AML-193 (cell line): ENCODE data around the gene TH.
A peak's percentile ranks its signal among the peaks of the same experiment; 100 is the strongest.

ENCODE experiments used
- DNase-seq, 2 experiments: peaks; one replicate each; lab custom pipeline; 2025; lab: John Stamatoyannopoulos, UW

Gene TH

DNA sequence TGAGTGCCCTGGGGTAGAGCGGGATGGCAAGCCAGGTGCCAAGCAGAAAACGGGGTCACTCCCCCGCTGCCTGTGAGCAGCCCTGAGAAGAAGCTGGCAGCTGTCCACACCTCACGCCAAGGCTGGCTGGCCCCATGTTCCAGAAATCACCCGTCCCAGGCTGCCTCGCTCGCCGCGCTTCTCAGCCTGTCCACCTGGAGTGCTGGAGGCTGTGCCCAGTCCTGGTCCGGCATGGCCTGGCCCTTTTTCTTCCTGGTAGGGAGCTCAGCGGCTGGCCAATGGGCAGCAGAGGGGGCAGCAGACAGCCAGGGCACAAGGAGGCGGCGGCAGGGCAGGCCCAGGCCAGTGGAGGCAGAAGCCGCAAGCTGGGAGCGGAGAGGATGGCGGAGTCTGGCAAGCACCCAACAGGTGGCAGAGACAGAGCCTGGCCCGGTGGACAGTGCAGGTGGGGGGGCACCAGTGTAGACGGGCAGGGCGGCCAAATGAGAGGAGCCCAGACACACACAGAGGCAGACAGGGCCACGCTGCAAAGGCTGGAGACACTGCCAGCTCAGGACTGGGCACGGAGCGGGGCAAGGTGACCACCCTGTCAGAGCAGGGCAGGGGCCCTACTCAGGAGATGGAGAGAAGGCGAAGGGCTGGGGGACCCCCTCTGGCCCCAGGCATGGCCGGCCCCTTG lies 37.2 kb upstream of the TH start:
- no peak for DNase-seq

DNA sequence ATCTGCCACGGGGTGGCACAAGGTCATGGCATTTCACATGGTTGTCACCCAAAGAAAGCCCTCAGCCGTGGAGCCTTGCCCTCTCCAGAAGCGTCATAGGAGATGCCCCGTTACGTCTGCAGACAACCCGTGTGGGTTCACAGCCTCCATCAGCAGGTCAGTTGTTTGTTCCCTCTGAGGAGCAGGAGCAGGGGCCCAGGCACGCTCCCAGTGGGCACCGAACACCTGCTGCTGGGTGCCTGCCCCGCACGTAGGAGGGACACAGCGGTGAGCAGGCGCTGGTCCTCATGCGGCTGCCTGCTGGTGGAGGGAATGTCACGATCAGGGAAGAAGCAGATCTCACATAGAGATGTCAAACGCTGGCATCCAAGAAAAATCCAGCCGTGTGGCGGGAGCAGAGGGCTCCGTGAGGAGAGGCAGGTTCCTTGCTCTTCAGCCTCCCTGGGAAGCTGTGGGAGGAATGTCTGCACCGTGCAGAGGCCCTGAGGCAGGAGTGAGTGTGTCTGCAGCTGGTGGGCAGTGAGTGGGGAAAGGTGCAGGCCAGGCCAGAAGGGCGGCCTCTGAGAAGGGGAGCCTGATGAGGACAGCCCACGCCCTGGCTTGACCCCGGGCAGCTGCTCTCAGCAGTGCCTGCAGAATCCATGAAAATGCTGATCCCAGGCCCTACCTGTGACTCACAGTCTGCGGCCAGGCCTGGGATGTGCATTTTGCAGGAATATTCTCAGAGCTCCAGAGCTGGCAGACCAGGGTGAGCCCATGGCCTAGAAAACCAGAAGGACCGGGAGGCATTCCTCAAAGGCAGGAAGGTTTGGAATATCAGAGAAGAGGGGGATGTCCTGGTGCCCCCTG lies 36.4 kb upstream of the TH start:
- DNase-seq = no peak

DNA sequence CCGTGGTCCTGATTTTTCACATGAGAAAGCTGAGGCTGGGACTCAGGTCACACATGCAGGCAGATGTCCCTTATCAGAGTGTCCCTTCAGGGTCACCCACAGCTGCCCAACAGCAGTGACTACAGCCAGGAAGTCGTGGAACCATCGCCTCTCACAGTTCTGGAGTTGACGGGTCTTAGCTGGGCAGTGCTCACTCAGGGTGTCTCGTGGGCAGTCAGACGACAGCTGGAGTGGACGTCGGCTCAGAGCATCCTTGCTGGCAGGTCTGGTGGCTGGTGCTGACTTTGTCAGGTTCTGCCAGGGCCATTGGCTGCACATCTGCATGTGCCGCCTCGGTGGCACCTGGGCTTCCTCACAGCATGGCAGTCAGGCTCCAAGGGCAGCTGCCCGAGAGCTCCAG lies 35.6 kb upstream of the TH start:
- no peak for DNase-seq

- no peak for DNase-seq
Measured at GRCh38 chr11:2205981-2206690, 34.5 kb upstream of the TH start.

DNA sequence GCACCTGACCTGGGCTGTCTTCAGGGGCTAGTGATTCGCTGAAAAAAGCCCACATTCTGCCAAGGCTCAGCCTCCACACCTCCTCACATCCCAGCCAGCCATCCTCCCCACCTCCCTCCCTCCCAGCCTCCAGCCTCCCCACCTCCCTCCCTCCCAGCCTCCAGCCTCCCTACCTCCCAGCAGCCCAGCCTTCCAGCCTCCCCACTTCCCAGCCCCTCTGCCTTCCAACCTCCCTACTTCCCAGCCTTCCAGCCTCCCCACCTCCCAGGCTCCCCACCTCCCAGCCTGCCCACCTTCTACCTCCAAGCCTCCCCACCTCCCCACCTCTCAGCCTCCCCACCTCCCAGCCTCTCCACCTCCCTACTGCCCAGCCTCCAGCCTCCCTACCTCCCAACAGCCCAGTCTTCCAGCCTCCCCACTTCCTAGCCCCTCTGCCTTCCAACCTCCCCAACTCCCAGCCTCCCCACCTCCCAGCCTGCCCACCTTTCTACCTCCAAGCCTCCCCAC lies 33.7 kb upstream of the TH start:
- DNase-seq = no peak

GRCh38 chr11:2204361-2205213 lies 33.0 kb upstream of the TH start:
- DNase-seq = no peak

DNA sequence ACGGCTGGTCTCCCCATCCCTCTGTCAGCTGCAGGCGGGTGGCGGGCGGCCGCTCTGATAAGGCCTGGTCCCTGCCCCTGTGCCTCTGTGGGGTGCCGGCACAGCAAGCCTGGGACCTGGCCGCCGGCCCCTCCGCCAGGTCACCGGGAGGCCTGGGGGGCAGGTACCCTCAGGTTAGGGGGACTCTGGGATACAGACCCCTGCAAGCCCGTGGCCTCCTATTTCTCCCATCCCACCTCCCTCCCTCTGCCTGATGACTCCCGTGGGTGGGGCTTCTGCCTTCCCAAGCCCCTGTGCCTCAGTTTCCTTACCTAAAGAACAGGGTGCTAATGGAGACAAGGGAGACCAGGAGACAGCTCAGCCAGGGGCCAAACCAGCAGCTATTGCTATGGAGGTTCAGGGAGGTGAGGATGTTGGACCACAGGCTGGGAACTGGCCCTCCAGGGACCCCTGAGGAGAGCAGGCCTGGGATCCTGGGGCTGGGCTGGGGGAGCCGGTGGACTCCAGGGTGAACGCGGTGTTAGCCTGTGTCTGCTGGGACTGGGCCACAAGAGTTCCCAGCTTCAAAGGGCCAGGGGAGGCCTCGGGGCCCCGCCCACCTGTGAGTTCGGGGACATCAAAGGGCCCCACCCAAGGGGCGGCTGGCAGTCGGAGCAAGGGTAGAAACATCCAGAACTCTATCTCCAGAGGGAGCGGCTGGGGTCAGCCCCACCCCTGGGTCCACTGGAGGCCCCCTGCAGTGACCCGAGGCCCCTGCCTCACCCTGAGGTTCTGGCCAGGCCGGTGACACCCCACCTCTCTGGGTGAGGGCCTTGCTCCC lies 32.0 kb upstream of the TH start:
- no peak for DNase-seq

- no peak for DNase-seq
Measured at GRCh38 chr11:2202900-2203439, 31.4 kb upstream of the TH start.

- no peak for DNase-seq
Measured at GRCh38 chr11:2202071-2202899, 30.7 kb upstream of the TH start.

DNA sequence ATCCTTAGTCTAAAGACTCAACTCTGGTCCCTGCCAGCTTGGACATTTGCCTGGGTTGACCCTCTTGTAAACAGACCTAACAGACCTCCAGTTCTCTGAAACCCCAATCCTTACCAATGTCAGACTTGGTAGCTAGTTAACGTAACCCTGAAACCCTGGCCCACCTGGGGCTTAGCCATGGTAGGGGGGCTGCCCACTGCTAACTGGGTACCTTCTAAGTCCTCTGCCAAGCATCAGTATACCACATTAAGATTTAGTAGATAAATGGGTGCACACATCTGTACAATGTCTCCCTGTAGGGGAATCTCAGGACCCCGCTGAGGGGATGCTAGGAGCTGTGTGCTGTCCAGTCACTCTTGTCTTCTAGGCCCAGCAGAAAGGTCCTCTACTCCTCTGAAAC lies 29.9 kb upstream of the TH start:
- no peak for DNase-seq

- DNase-seq = no peak
Measured at GRCh38 chr11:2200957-2201519, 29.4 kb upstream of the TH start.

DNA sequence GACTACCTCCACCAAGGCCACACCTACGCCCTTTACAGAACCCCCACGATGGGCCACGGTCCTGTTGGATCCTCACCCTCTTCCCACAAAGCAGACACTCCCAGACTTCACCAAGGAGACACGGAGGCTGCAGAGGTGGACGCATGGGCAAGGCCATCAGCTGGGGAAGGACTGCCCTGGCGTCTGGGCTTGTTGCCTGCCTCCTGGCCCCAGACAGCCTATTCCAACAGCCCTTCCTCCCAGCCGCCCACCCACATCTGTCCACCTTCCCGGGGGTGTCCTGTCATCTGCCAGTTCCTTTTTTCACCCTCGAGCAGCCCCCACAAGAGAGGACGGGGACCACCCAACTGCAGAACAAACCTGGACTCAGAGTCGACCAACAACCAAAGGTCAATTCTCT lies 28.9 kb upstream of the TH start:
- no peak for DNase-seq

DNA sequence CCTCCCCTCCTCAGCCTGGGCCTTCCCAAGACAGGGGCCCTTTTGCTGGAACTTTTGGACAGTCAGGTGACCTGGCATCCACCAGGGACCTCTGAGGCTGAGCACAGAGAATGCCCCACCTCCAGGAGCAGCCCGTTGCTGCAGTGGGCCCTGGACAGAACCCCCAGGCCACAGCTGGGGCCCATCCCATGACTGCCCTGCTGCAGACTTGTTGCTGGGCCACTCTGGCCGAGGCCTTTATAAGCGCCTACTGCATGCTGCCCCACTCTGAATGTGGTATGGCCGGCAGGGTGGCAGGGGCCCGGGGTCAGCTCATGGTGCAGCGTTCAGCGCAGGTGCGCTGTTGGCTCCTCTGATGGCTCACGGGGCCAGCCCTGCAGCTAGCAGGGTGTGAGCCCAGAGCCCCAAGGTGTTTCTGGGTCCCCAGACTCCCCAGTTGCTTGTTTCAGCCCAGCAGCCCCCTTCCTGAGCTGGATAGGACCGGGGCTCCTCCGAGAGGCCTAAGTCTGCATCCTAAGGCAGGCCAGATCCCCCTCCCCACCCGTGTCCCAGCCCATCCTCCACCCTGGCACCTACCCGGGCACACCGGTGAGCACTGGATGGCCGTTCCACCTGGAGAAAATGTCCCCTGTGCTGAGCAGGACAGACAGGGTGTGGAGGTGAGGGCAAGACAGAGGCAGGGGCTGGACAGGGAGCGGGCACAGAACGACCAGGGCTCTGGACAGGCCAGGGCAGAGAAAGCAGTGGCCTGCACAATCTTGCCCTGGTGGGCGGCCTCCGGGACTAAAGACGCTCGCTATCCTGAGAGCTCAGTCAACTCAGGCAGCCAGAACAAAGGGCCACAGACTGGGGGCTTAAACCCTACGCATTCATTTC lies 28.1 kb upstream of the TH start:
- DNase-seq = no peak

DNA sequence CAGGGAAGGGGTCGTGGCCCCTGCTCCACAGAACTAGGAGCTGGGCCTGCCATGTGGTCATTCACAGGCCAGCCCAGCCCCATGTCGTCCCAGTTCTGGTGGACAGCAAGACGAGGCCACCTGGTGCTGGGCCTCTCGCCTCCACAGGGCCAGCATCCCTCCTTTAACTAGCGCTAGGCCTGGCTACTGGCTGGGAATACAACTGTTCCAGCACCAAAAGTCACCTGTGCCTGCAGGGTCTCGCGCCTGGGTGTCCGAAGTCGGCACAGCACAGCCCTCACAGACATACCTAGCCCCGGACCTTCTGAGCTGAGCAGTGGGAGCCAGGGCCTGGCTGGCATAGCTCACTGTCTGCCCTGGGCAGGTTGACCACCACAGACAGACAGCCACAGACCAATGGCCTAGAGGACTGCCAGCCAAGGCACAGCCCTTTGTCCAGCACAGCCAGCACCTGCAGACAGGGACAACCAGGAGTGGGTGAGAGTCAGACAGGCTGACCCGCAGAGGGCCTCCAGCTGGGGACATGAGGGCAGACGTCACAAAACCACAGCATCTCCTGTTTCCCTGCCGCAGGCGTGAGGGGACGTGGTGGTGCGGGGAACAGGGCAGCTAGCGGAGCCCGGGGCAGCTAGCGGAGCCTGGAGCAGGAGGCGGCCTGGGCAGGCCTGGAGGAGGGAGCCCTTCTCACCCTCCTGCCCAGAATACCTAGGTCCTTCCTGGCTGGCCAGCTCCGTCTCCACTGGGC lies 27.2 kb upstream of the TH start:
- DNase-seq = no peak

DNA sequence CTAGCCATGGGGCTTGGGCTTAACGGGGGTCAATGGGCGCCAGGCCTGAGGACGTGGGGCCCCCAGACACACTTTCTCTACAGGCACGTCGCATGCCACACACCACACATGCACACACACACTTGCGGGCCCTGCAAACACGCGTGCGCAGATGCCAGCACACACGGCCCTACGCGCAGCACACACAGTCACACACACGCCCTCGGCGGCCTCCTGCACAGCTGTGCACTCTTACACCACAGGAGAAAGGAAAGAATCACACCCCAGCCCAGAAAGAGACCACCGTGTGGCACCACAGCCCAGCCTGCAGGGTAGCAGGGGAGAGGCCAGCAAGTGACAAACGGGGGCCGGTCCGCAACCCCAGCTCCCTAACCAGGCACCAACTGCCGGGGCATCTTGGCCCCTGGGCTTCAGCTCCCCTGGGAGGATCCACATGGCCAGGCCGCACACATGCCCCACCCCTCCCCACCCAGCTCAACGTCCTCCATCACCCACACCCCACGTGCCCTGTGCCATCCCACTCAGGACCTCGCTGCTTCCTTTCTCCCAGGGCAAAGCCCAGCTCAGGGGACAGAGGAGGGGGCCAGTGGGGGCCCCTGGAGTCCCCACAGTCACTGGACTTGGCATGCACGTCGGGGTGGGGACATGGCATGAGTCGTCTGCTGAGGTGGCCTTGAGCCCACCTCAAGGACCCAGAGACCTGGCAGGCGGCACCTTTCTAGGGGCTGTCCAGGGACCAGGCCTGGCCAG lies 26.3 kb upstream of the TH start:
- DNase-seq = no peak

DNA sequence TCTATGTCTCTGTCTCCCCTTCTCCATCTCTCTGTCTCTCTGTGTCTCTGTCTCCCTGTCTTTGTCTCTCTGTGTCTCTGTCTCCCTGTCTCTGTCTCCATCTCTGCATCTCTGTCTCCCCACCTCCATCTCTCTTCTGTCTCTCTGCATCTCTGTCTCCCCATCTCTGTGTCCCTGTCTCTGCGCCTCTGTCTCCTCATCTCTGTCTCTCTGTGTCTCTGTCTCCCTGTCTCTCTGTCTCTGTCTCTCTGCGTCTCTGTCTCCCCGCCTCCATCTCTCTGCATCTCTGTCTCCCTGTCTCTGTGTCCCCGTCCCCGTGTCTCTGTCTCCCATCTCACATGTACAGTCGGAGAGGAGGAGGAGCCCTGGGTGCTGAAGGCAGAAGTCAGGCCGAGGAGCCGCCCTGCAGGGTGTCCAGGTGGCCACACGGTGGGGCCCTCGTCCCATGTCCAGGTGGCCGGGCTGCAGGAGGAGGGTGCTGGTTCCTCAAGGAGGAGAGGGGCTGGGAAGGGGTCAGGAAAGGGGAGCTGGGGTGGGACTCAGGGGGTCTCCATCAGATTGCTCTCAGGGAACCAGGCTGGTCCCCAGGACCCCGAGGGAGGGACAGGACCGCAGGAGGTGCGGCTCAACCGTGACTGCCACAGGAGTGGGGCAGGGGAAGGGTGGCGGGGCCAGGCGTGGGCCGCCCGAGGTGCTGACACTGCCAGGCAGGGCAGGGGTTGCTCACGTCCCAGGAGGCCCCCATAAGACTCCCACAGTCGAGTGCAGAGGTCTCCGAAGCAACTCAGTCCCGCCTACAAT lies 25.6 kb upstream of the TH start:
- DNase-seq = peak; percentile 50
